Tibial nerve (tissue), 4 donors: ENCODE results near the gene VPS26C.

Source experiments
- EP300 ChIP-seq, 2 donors: sonication (generic); formaldehyde crosslinking; IDR thresholded peaks; one replicate each; pipeline ENCODE4 v1.6.1; 2017; ENCODE audit warnings: antibody characterized with exemption in 2 of 2, mild to moderate bottlenecking in 1 of 2
- POLR2A ChIP-seq, 2 donors: fragments of 450-650 bp; IDR thresholded peaks; one replicate each; pipeline ENCODE4 v1.6.1; 2017; ENCODE audit warnings: antibody characterized with exemption in 2 of 2, mild to moderate bottlenecking in 2 of 2, moderate library complexity in 2 of 2
- TF ChIP-seq, protein P1 (sequence below), 5 experiments: fragments of 200-600 bp in 3 of 5; fragments of 450-650 bp in 2 of 5; sonication (generic) in 3 of 5; IDR thresholded peaks; one replicate each; pipeline ENCODE4 v1.5.1; 2016 to 2019; ENCODE audit warnings: antibody characterized with exemption in 5 of 5, mild to moderate bottlenecking in 3 of 5, moderate library complexity in 2 of 5

DNA sequence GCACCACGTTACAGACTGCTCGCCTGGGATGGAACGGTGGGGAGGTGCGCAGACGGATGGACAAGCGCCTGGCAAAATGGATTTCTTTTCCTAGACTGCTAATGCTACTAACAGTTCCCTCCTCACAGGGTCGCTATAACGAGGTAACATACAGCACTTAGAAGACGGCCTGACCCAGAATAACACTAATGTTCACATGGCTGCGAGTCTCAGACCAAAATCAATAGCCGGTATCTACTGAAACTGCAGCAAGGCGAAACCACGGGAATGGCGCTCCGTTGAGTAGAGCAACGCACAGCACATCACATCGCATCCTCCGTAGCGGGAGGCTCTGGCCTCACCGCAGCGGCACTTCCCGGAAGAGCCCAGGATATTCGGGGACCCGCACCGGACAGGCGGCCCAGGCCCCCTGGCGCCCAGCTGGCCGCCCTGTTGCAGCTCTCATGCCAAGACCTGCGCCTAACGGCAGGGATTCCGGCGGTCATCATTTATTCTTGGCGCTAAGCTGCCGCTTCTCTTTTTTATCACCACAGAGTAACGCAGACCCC, 46.6 kb downstream of the VPS26C start:
- TF ChIP-seq, protein P1, sequence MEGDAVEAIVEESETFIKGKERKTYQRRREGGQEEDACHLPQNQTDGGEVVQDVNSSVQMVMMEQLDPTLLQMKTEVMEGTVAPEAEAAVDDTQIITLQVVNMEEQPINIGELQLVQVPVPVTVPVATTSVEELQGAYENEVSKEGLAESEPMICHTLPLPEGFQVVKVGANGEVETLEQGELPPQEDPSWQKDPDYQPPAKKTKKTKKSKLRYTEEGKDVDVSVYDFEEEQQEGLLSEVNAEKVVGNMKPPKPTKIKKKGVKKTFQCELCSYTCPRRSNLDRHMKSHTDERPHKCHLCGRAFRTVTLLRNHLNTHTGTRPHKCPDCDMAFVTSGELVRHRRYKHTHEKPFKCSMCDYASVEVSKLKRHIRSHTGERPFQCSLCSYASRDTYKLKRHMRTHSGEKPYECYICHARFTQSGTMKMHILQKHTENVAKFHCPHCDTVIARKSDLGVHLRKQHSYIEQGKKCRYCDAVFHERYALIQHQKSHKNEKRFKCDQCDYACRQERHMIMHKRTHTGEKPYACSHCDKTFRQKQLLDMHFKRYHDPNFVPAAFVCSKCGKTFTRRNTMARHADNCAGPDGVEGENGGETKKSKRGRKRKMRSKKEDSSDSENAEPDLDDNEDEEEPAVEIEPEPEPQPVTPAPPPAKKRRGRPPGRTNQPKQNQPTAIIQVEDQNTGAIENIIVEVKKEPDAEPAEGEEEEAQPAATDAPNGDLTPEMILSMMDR (IDR thresholded peaks at IDR 0.05): peak in 2 of 5 experiments; percentile 13 to 14
- TF ChIP-seq POLR2A (IDR thresholded peaks at IDR 0.05) (no peak), EP300 (IDR thresholded peaks at IDR 0.05) (no peak)
